Measurements from ENCODE around the gene SLCO2B1.

Gene SLCO2B1

GRCh38 chr11:75195167-75195962, 44.5 kb downstream of the SLCO2B1 start:
- no peak for DNase-seq

GRCh38 chr11:75196426-75196825, 45.5 kb downstream of the SLCO2B1 start:
- DNase-seq: no peak

- DNase-seq: no peak
Observed at GRCh38 chr11:75197512-75198277, 46.8 kb downstream of the SLCO2B1 start.

GRCh38 chr11:75198278-75198973, 47.5 kb downstream of the SLCO2B1 start:
- no peak for DNase-seq

- DNase-seq: no peak
Observed at GRCh38 chr11:75199412-75199955, 48.6 kb downstream of the SLCO2B1 start.

- DNase-seq: no peak
Observed at GRCh38 chr11:75200051-75200450, 49.1 kb downstream of the SLCO2B1 start.

- no peak for DNase-seq
Observed at GRCh38 chr11:75200531-75200930, 49.6 kb downstream of the SLCO2B1 start.

GRCh38 chr11:75201771-75202170, 50.9 kb downstream of the SLCO2B1 start:
- DNase-seq: no peak

- no peak for DNase-seq
Observed at GRCh38 chr11:75202195-75202594, 51.3 kb downstream of the SLCO2B1 start.

- no peak for DNase-seq
Observed at GRCh38 chr11:75203138-75203537, 52.2 kb downstream of the SLCO2B1 start.

GRCh38 chr11:75203641-75204011, 52.7 kb downstream of the SLCO2B1 start:
- DNase-seq: no peak

GRCh38 chr11:75204012-75204674, 53.2 kb downstream of the SLCO2B1 start:
- no peak for DNase-seq

GRCh38 chr11:75204685-75205563, 54.0 kb downstream of the SLCO2B1 start:
- DNase-seq: peak; percentile 72

GRCh38 chr11:75205564-75206020, 54.7 kb downstream of the SLCO2B1 start:
- DNase-seq: no peak

GRCh38 chr11:75208446-75208845, 57.5 kb downstream of the SLCO2B1 start:
- no peak for DNase-seq

GRCh38 chr11:75212411-75212810, 61.5 kb downstream of the SLCO2B1 start:
- DNase-seq: no peak

- DNase-seq: peak; percentile 75
Observed at GRCh38 chr11:75214411-75214821, 63.5 kb downstream of the SLCO2B1 start.

GRCh38 chr11:75214843-75215242, 63.9 kb downstream of the SLCO2B1 start:
- DNase-seq: no peak

- no peak for DNase-seq
Observed at GRCh38 chr11:75219869-75220268, 69.0 kb downstream of the SLCO2B1 start.

GRCh38 chr11:75223954-75224643, 73.2 kb downstream of the SLCO2B1 start:
- DNase-seq: no peak

- no peak for DNase-seq
Observed at GRCh38 chr11:75225794-75226193, 74.9 kb downstream of the SLCO2B1 start.

Measured in fibroblast of skin of abdomen (primary cell).